HPDE6-E6E7 (cell line): ENCODE results near the gene ZSCAN2.

Experiments
- DNase-seq: peaks from one replicate; pipeline ENCODE4 v3.0.0; 2011; ENCODE audit warnings: missing footprints; ENCODE audit errors: extremely low spot score

Gene ZSCAN2

GRCh38 chr15:84598250-84598649 is 2.6 kb upstream of the ZSCAN2 start:
- DNase-seq = no peak

- no peak for DNase-seq
These were observed 1.8 kb upstream of the ZSCAN2 start for GRCh38 chr15:84598993-84599392.

GRCh38 chr15:84599906-84600305 is 903 bp upstream of the ZSCAN2 start:
- DNase-seq = no peak

GRCh38 chr15:84600331-84600686 is 500 bp upstream of the ZSCAN2 start:
- DNase-seq = peak; percentile 94

- DNase-seq = no peak
These were observed 688 bp downstream of the ZSCAN2 start for GRCh38 chr15:84601555-84601838.

GRCh38 chr15:84603630-84604379 is 3.0 kb downstream of the ZSCAN2 start:
- DNase-seq = no peak

GRCh38 chr15:84604826-84605553 is 4.2 kb downstream of the ZSCAN2 start:
- DNase-seq = no peak

- no peak for DNase-seq
These were observed 4.7 kb downstream of the ZSCAN2 start for GRCh38 chr15:84605554-84605882.

GRCh38 chr15:84606653-84607120 is 5.9 kb downstream of the ZSCAN2 start:
- no peak for DNase-seq

GRCh38 chr15:84608707-84609284 is 8.0 kb downstream of the ZSCAN2 start:
- DNase-seq = no peak

GRCh38 chr15:84609818-84610525 is 9.2 kb downstream of the ZSCAN2 start:
- DNase-seq = no peak

GRCh38 chr15:84611631-84612030 is 10.8 kb downstream of the ZSCAN2 start:
- no peak for DNase-seq

GRCh38 chr15:84616235-84616634 is 15.4 kb downstream of the ZSCAN2 start:
- DNase-seq = no peak

- DNase-seq = no peak
These were observed 19.8 kb downstream of the ZSCAN2 start for GRCh38 chr15:84620626-84621025.

- DNase-seq = no peak
These were observed 20.7 kb downstream of the ZSCAN2 start for GRCh38 chr15:84621358-84621979.

GRCh38 chr15:84624359-84624758 is 23.6 kb downstream of the ZSCAN2 start:
- no peak for DNase-seq

- DNase-seq = no peak
These were observed 24.3 kb downstream of the ZSCAN2 start for GRCh38 chr15:84625123-84625522.

GRCh38 chr15:84629033-84629432 is 28.2 kb downstream of the ZSCAN2 start:
- DNase-seq = no peak

- DNase-seq = no peak
These were observed 31.0 kb downstream of the ZSCAN2 start for GRCh38 chr15:84631706-84632272.

GRCh38 chr15:84633311-84634227 is 32.8 kb downstream of the ZSCAN2 start:
- no peak for DNase-seq
